WTC11 (cell line): ENCODE results near the gene UHRF1.

ENCODE experiments used
- KAT7 ChIP-seq: sonication (generic); formaldehyde crosslinking; IDR thresholded peaks from 2 replicates; pipeline ENCODE4 v1.8.1; 2023; ENCODE audit warnings: missing genetic modification reagents, mild to moderate bottlenecking, borderline replicate concordance
- NFE2L1 ChIP-seq: sonication (generic); formaldehyde crosslinking; IDR thresholded peaks from 2 replicates; pipeline ENCODE4 v1.8.1; 2023; ENCODE audit warnings: missing genetic modification reagents
- NFYB ChIP-seq: sonication (generic); formaldehyde crosslinking; conservative IDR thresholded peaks from 2 replicates; pipeline ENCODE4 v1.8.0; 2022; ENCODE audit warnings: low read depth, missing genetic modification reagents
- NR3C1 ChIP-seq: sonication (generic); formaldehyde crosslinking; conservative IDR thresholded peaks from 2 replicates; pipeline ENCODE4 v1.8.1; 2023; ENCODE audit warnings: low read depth, mild to moderate bottlenecking, missing genetic modification reagents
- SP1 ChIP-seq: sonication (generic); formaldehyde crosslinking; conservative IDR thresholded peaks from 2 replicates; pipeline ENCODE4 v1.8.1; 2022; ENCODE audit warnings: missing genetic modification reagents
- TF ChIP-seq, protein P1 (sequence below): fragments of 200-600 bp; IDR thresholded peaks from 2 replicates; pipeline ENCODE4 v1.8.0; 2022; ENCODE audit warnings: antibody characterized with exemption
- TF ChIP-seq, protein P2 (sequence below): sonication (generic); formaldehyde crosslinking; IDR thresholded peaks from 2 replicates; pipeline ENCODE4 v1.8.1; 2023; ENCODE audit warnings: mild to moderate bottlenecking, missing genetic modification reagents, moderate library complexity
- TF ChIP-seq, protein P3 (sequence below): sonication (generic); formaldehyde crosslinking; IDR thresholded peaks from 2 replicates; pipeline ENCODE4 v1.8.1; 2022; ENCODE audit warnings: low read depth, missing genetic modification reagents, borderline replicate concordance
- TF ChIP-seq, protein P4 (sequence below): sonication (generic); formaldehyde crosslinking; IDR thresholded peaks from 2 replicates; pipeline ENCODE4 v1.8.1; 2022; ENCODE audit warnings: low read depth, mild to moderate bottlenecking, moderate library complexity, missing genetic modification reagents, borderline replicate concordance

DNA sequence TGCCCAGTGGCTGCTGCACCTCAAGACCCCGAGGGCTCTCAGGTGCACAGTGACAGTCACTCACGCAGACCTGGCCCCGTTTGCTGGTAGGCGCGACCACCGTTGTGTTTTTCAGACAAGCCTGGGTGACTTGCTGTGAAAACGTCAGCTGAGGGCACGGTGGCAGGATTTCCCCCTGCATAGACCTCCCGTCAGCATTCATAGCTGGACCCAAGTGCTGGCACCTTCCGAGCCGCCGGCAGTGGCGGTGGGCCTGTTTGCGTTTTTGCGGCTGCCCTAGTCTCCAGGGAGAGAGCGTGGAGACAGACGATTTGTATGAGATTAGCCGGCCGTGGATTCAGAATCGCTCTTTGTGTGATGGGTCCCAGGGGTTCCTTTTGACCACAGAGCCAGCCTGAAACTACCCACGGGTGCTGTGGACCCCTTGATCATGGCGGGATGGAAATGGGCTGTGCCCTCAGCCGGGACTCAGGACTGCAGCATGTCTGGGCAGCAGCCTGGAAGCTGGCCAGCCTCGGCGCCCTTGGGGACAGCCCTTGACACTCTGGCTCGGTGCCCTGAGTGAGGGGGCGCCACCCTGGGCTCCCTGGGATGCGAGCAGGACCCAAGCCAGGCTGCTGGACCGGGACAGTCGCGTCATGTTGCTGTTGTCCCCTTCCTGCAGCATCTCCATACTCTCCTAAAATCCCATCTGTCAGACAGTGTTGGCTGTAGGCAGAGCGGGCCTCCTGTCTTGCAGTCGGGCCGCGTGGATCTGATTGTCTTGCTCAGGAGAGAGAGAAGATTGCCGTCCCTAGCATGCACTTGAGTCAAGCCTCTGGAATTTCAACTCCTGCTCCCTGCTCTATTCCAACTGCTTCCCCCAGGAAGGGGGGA lies 68.2 kb downstream of the UHRF1 start:
- TF ChIP-seq NFE2L1 (CRISPR knock-in tag): no peak
- no peak for TF ChIP-seq KAT7 (CRISPR knock-in tag)
- TF ChIP-seq, protein P1, sequence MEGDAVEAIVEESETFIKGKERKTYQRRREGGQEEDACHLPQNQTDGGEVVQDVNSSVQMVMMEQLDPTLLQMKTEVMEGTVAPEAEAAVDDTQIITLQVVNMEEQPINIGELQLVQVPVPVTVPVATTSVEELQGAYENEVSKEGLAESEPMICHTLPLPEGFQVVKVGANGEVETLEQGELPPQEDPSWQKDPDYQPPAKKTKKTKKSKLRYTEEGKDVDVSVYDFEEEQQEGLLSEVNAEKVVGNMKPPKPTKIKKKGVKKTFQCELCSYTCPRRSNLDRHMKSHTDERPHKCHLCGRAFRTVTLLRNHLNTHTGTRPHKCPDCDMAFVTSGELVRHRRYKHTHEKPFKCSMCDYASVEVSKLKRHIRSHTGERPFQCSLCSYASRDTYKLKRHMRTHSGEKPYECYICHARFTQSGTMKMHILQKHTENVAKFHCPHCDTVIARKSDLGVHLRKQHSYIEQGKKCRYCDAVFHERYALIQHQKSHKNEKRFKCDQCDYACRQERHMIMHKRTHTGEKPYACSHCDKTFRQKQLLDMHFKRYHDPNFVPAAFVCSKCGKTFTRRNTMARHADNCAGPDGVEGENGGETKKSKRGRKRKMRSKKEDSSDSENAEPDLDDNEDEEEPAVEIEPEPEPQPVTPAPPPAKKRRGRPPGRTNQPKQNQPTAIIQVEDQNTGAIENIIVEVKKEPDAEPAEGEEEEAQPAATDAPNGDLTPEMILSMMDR: no peak
- TF ChIP-seq NR3C1: no peak
- TF ChIP-seq NFYB (CRISPR knock-in tag): no peak
- TF ChIP-seq, protein P2, sequence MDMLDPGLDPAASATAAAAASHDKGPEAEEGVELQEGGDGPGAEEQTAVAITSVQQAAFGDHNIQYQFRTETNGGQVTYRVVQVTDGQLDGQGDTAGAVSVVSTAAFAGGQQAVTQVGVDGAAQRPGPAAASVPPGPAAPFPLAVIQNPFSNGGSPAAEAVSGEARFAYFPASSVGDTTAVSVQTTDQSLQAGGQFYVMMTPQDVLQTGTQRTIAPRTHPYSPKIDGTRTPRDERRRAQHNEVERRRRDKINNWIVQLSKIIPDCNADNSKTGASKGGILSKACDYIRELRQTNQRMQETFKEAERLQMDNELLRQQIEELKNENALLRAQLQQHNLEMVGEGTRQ (CRISPR knock-in tag): no peak
- TF ChIP-seq, protein P3, sequence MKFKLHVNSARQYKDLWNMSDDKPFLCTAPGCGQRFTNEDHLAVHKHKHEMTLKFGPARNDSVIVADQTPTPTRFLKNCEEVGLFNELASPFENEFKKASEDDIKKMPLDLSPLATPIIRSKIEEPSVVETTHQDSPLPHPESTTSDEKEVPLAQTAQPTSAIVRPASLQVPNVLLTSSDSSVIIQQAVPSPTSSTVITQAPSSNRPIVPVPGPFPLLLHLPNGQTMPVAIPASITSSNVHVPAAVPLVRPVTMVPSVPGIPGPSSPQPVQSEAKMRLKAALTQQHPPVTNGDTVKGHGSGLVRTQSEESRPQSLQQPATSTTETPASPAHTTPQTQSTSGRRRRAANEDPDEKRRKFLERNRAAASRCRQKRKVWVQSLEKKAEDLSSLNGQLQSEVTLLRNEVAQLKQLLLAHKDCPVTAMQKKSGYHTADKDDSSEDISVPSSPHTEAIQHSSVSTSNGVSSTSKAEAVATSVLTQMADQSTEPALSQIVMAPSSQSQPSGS (CRISPR knock-in tag): no peak
- no peak for TF ChIP-seq SP1 (CRISPR knock-in tag)
- TF ChIP-seq, protein P4, sequence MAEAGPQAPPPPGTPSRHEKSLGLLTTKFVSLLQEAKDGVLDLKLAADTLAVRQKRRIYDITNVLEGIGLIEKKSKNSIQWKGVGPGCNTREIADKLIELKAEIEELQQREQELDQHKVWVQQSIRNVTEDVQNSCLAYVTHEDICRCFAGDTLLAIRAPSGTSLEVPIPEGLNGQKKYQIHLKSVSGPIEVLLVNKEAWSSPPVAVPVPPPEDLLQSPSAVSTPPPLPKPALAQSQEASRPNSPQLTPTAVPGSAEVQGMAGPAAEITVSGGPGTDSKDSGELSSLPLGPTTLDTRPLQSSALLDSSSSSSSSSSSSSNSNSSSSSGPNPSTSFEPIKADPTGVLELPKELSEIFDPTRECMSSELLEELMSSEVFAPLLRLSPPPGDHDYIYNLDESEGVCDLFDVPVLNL (CRISPR knock-in tag): no peak
